Epithelial cell of proximal tubule (primary cell): ENCODE results near the gene MCRIP2. TPM values are rescaled to one million over a fixed set of nuclear protein-coding genes. Genes with fewer than 3 reads are reported as not detected.

Experiments used
- DNase-seq: peaks from one replicate; pipeline ENCODE4 v3.0.0-alpha.2; 2011; ENCODE audit warnings: low read depth
- H3K4me3 ChIP-seq: 2 replicates; pipeline ENCODE4 v1.5.1; 2011; ENCODE audit warnings: low read depth, mild to moderate bottlenecking, low read length
- CTCF ChIP-seq: conservative IDR thresholded peaks from 2 replicates; pipeline ENCODE4 v1.5.1; 2012; ENCODE audit warnings: low read depth, mild to moderate bottlenecking, low read length
- total RNA-seq: library from RNA; depleted of rRNA; stranded (reverse); fragments of >200 nt; gene quantifications from 2 replicates; pipeline ENCODE4 v1.2.3, GENCODE V29; 2015

Gene MCRIP2
- total RNA-seq, 1 donor from 2014 or later, result 70.3 TPM

- no peak for DNase-seq
- no peak overlapping the region for H3K4me3 ChIP-seq
- no peak for TF ChIP-seq CTCF
Measured at GRCh38 chr16:660132-660458, 18.5 kb downstream of the MCRIP2 start.

GRCh38 chr16:660459-661183 is 19.0 kb downstream of the MCRIP2 start:
- no peak for DNase-seq
- peak overlapping the region; percentile 5 for H3K4me3 ChIP-seq
- TF ChIP-seq CTCF, result peak; percentile 44

GRCh38 chr16:661184-661821 is 19.7 kb downstream of the MCRIP2 start:
- no peak for DNase-seq
- TF ChIP-seq CTCF, result no peak
- H3K4me3 ChIP-seq, result peak overlapping the region; percentile 5

GRCh38 chr16:662095-662494 is 20.5 kb downstream of the MCRIP2 start:
- no peak for DNase-seq
- TF ChIP-seq CTCF, result no peak
- no peak overlapping the region for H3K4me3 ChIP-seq

GRCh38 chr16:662597-662996 is 21.0 kb downstream of the MCRIP2 start:
- no peak for DNase-seq
- TF ChIP-seq CTCF, result no peak
- H3K4me3 ChIP-seq, result no peak overlapping the region

- DNase-seq, result no peak
- no peak overlapping the region for H3K4me3 ChIP-seq
- no peak for TF ChIP-seq CTCF
Measured at GRCh38 chr16:666572-666971, 24.9 kb downstream of the MCRIP2 start.
